WTC11 (cell line): ENCODE measurements around the gene PIK3CB. TPM values are rescaled to one million over a fixed set of nuclear protein-coding genes. Genes with fewer than 3 reads are reported as not detected.

ENCODE experiments used
- ATAC-seq: fragments of 200-7000 bp; cut with Tn5 transposase; 2 replicates; pipeline ENCODE4 v1.10.0; 2021; ENCODE audit warnings: mild to moderate bottlenecking, moderate library complexity
- CTCF ChIA-PET: fragments of 300-600 bp; sonication (Branson Sonifier 250); formaldehyde crosslinking; loops from one replicate; lab custom pipeline; 2021; ENCODE audit warnings: antibody characterized with exemption; lab: Charles Lee
- POLR2A ChIA-PET: fragments of 350-600 bp; sonication (Branson Sonifier 250); formaldehyde crosslinking; loops from one replicate; lab custom pipeline; 2021; ENCODE audit warnings: antibody characterized with exemption; lab: Charles Lee
- DNase-seq: peaks from one replicate; pipeline ENCODE4 v3.0.0; 2021; ENCODE audit warnings: low spot score
- H3K27ac Mint-ChIP-seq: 2 replicates; pipeline ENCODE4 v1.8.0; 2021; ENCODE audit warnings: mixed read lengths
- H3K27me3 Mint-ChIP-seq: 2 replicates; pipeline ENCODE4 v1.8.0; 2021; ENCODE audit warnings: low read depth, mild to moderate bottlenecking, moderate library complexity, mixed read lengths
- H3K36me3 Mint-ChIP-seq: 2 replicates; pipeline ENCODE4 v1.8.0; 2021; ENCODE audit warnings: mixed read lengths
- H3K4me1 Mint-ChIP-seq: 2 replicates; pipeline ENCODE4 v1.8.0; 2022; ENCODE audit warnings: mixed read lengths
- H3K4me3 Mint-ChIP-seq: 2 replicates; pipeline ENCODE4 v1.8.0; 2021; ENCODE audit warnings: mild to moderate bottlenecking, moderate library complexity, mixed read lengths
- H3K9me3 Mint-ChIP-seq: 2 replicates; pipeline ENCODE4 v1.8.0; 2021; ENCODE audit warnings: mixed read lengths
- ELF4 ChIP-seq: sonication (generic); formaldehyde crosslinking; IDR thresholded peaks from 2 replicates; pipeline ENCODE4 v1.8.1; 2022; ENCODE audit warnings: low read depth, mild to moderate bottlenecking, moderate library complexity, missing genetic modification reagents
- NFATC4 ChIP-seq: fragments of 250-450 bp; sonication (Bioruptor Pico); IDR thresholded peaks from 2 replicates; pipeline ENCODE4 v1.9.0; 2021; ENCODE audit warnings: mild to moderate bottlenecking
- NFE2L1 ChIP-seq: sonication (generic); formaldehyde crosslinking; IDR thresholded peaks from 2 replicates; pipeline ENCODE4 v1.8.1; 2023; ENCODE audit warnings: missing genetic modification reagents
- NFYB ChIP-seq: sonication (generic); formaldehyde crosslinking; conservative IDR thresholded peaks from 2 replicates; pipeline ENCODE4 v1.8.0; 2022; ENCODE audit warnings: low read depth, missing genetic modification reagents
- SP1 ChIP-seq: sonication (generic); formaldehyde crosslinking; conservative IDR thresholded peaks from 2 replicates; pipeline ENCODE4 v1.8.1; 2022; ENCODE audit warnings: missing genetic modification reagents
- ZNF232 ChIP-seq: sonication (generic); formaldehyde crosslinking; IDR thresholded peaks from 2 replicates; pipeline ENCODE4 v1.8.0; 2022; ENCODE audit warnings: mild to moderate bottlenecking, missing genetic modification reagents
- ZNF317 ChIP-seq: sonication (generic); formaldehyde crosslinking; IDR thresholded peaks from 2 replicates; pipeline ENCODE4 v1.8.1; 2023; ENCODE audit warnings: low read depth, mild to moderate bottlenecking, moderate library complexity, missing genetic modification reagents, borderline replicate concordance
- ZNF423 ChIP-seq: fragments of 250-450 bp; sonication (Bioruptor Pico); IDR thresholded peaks from 2 replicates; pipeline ENCODE4 v2.1.2; 2022; ENCODE audit warnings: mild to moderate bottlenecking, moderate library complexity
- total RNA-seq: library from RNA; stranded (reverse); gene quantifications from 3 replicates; pipeline ENCODE4 v1.2.3, GENCODE V29; 2021
- TF ChIP-seq, protein P1 (sequence below): sonication (generic); formaldehyde crosslinking; IDR thresholded peaks from 2 replicates; pipeline ENCODE4 v1.8.0; 2023; ENCODE audit warnings: missing genetic modification reagents, mild to moderate bottlenecking, borderline replicate concordance
- TF ChIP-seq, protein P2 (sequence below): sonication (generic); formaldehyde crosslinking; IDR thresholded peaks from 2 replicates; pipeline ENCODE4 v1.8.0; 2022; ENCODE audit warnings: mild to moderate bottlenecking, missing genetic modification reagents
- TF ChIP-seq, protein P3 (sequence below): sonication (generic); formaldehyde crosslinking; IDR thresholded peaks from 2 replicates; pipeline ENCODE4 v1.8.0; 2022; ENCODE audit warnings: missing genetic modification reagents
- TF ChIP-seq, protein P4 (sequence below): sonication (generic); formaldehyde crosslinking; IDR thresholded peaks from 2 replicates; pipeline ENCODE4 v1.8.1; 2023; ENCODE audit warnings: mild to moderate bottlenecking, missing genetic modification reagents, moderate library complexity
- TF ChIP-seq, protein P5 (sequence below): sonication (generic); formaldehyde crosslinking; IDR thresholded peaks from 2 replicates; pipeline ENCODE4 v1.8.1; 2022; ENCODE audit warnings: low read depth, missing genetic modification reagents, borderline replicate concordance
- TF ChIP-seq, protein P6 (sequence below): sonication (generic); formaldehyde crosslinking; IDR thresholded peaks from 2 replicates; pipeline ENCODE4 v1.8.1; 2022; ENCODE audit warnings: mild to moderate bottlenecking, missing genetic modification reagents, moderate library complexity, borderline replicate concordance

PIK3CB gene
- total RNA-seq, 1 experiment from 2014 or later = 36.0 TPM

DNA sequence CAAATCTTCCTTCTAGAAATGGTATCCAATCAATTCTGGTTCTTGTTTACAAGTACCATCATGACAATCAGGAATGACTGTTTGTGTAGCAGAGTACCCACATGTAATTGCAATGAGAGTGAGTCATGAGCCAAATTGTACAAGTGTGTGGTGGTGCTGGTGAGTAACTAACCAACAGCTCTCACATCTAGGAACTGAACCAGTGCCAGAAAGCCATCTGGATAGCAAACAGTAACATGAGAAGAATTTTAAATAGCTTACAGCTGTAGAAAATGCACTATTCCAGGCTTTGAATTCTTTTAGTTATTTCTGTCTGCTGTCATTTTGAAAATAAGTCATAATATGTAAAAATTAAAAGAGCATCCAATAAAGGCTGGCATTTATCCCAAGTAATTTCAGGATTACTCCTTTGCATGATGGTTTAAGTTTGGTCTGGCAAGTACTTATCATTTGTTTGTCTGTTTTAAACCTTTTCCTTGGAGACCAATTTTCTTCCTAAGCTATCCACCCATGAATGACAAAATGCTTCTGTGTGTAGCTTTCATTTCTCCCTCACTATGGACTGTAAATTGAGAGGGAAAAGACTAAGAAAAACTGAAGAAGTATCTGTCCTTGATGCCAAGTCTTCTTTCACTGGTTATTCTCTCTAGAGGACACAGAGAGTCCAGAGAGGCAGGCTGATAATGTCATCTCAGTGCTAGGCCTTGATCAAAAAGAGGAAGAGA, 60.0 kb downstream of the PIK3CB start:
- ChIA-PET CTCF (interaction anchor here (0.9 kb wide), 1 partner anchor 141 kb away, joined by 4 read pairs; no protein-coding TSS in a partner anchor), POLR2A (no interaction called here)
- peak overlapping the region; percentile 76 for H3K27ac Mint-ChIP-seq
- H3K27me3 Mint-ChIP-seq = no peaks in the 10 kb centered on the region
- peaks cover 13% of the 10 kb centered on the region for H3K4me1 Mint-ChIP-seq
- TF ChIP-seq ZNF423 (CRISPR knock-in tag) = no peak
- TF ChIP-seq, protein P1, sequence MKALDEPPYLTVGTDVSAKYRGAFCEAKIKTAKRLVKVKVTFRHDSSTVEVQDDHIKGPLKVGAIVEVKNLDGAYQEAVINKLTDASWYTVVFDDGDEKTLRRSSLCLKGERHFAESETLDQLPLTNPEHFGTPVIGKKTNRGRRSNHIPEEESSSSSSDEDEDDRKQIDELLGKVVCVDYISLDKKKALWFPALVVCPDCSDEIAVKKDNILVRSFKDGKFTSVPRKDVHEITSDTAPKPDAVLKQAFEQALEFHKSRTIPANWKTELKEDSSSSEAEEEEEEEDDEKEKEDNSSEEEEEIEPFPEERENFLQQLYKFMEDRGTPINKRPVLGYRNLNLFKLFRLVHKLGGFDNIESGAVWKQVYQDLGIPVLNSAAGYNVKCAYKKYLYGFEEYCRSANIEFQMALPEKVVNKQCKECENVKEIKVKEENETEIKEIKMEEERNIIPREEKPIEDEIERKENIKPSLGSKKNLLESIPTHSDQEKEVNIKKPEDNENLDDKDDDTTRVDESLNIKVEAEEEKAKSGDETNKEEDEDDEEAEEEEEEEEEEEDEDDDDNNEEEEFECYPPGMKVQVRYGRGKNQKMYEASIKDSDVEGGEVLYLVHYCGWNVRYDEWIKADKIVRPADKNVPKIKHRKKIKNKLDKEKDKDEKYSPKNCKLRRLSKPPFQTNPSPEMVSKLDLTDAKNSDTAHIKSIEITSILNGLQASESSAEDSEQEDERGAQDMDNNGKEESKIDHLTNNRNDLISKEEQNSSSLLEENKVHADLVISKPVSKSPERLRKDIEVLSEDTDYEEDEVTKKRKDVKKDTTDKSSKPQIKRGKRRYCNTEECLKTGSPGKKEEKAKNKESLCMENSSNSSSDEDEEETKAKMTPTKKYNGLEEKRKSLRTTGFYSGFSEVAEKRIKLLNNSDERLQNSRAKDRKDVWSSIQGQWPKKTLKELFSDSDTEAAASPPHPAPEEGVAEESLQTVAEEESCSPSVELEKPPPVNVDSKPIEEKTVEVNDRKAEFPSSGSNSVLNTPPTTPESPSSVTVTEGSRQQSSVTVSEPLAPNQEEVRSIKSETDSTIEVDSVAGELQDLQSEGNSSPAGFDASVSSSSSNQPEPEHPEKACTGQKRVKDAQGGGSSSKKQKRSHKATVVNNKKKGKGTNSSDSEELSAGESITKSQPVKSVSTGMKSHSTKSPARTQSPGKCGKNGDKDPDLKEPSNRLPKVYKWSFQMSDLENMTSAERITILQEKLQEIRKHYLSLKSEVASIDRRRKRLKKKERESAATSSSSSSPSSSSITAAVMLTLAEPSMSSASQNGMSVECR (CRISPR knock-in tag) = no peak
- TF ChIP-seq, protein P2, sequence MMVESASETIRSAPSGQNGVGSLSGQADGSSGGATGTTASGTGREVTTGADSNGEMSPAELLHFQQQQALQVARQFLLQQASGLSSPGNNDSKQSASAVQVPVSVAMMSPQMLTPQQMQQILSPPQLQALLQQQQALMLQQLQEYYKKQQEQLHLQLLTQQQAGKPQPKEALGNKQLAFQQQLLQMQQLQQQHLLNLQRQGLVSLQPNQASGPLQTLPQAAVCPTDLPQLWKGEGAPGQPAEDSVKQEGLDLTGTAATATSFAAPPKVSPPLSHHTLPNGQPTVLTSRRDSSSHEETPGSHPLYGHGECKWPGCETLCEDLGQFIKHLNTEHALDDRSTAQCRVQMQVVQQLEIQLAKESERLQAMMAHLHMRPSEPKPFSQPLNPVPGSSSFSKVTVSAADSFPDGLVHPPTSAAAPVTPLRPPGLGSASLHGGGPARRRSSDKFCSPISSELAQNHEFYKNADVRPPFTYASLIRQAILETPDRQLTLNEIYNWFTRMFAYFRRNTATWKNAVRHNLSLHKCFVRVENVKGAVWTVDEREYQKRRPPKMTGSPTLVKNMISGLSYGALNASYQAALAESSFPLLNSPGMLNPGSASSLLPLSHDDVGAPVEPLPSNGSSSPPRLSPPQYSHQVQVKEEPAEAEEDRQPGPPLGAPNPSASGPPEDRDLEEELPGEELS = no peak
- TF ChIP-seq, protein P3, sequence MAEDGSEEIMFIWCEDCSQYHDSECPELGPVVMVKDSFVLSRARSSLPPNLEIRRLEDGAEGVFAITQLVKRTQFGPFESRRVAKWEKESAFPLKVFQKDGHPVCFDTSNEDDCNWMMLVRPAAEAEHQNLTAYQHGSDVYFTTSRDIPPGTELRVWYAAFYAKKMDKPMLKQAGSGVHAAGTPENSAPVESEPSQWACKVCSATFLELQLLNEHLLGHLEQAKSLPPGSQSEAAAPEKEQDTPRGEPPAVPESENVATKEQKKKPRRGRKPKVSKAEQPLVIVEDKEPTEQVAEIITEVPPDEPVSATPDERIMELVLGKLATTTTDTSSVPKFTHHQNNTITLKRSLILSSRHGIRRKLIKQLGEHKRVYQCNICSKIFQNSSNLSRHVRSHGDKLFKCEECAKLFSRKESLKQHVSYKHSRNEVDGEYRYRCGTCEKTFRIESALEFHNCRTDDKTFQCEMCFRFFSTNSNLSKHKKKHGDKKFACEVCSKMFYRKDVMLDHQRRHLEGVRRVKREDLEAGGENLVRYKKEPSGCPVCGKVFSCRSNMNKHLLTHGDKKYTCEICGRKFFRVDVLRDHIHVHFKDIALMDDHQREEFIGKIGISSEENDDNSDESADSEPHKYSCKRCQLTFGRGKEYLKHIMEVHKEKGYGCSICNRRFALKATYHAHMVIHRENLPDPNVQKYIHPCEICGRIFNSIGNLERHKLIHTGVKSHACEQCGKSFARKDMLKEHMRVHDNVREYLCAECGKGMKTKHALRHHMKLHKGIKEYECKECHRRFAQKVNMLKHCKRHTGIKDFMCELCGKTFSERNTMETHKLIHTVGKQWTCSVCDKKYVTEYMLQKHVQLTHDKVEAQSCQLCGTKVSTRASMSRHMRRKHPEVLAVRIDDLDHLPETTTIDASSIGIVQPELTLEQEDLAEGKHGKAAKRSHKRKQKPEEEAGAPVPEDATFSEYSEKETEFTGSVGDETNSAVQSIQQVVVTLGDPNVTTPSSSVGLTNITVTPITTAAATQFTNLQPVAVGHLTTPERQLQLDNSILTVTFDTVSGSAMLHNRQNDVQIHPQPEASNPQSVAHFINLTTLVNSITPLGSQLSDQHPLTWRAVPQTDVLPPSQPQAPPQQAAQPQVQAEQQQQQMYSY (CRISPR knock-in tag) = no peak
- no peak for TF ChIP-seq ZNF317 (CRISPR knock-in tag)
- no peak for TF ChIP-seq NFATC4 (CRISPR knock-in tag)
- no peak for TF ChIP-seq NFE2L1 (CRISPR knock-in tag)
- TF ChIP-seq, protein P4, sequence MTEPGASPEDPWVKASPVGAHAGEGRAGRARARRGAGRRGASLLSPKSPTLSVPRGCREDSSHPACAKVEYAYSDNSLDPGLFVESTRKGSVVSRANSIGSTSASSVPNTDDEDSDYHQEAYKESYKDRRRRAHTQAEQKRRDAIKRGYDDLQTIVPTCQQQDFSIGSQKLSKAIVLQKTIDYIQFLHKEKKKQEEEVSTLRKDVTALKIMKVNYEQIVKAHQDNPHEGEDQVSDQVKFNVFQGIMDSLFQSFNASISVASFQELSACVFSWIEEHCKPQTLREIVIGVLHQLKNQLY = no peak
- TF ChIP-seq ELF4 (CRISPR knock-in tag) = no peak
- TF ChIP-seq, protein P5, sequence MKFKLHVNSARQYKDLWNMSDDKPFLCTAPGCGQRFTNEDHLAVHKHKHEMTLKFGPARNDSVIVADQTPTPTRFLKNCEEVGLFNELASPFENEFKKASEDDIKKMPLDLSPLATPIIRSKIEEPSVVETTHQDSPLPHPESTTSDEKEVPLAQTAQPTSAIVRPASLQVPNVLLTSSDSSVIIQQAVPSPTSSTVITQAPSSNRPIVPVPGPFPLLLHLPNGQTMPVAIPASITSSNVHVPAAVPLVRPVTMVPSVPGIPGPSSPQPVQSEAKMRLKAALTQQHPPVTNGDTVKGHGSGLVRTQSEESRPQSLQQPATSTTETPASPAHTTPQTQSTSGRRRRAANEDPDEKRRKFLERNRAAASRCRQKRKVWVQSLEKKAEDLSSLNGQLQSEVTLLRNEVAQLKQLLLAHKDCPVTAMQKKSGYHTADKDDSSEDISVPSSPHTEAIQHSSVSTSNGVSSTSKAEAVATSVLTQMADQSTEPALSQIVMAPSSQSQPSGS (CRISPR knock-in tag) = no peak
- TF ChIP-seq, protein P6, sequence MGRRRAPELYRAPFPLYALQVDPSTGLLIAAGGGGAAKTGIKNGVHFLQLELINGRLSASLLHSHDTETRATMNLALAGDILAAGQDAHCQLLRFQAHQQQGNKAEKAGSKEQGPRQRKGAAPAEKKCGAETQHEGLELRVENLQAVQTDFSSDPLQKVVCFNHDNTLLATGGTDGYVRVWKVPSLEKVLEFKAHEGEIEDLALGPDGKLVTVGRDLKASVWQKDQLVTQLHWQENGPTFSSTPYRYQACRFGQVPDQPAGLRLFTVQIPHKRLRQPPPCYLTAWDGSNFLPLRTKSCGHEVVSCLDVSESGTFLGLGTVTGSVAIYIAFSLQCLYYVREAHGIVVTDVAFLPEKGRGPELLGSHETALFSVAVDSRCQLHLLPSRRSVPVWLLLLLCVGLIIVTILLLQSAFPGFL (CRISPR knock-in tag) = no peak
- no peak for TF ChIP-seq ZNF232 (CRISPR knock-in tag)
- no peak for TF ChIP-seq SP1 (CRISPR knock-in tag)
- TF ChIP-seq NFYB (CRISPR knock-in tag) = no peak
- no peak overlapping the region for H3K4me3 Mint-ChIP-seq
- DNase-seq = no peak
- H3K9me3 Mint-ChIP-seq = peaks cover 5% of the 10 kb centered on the region
- peaks cover 12% of the 10 kb centered on the region for H3K36me3 Mint-ChIP-seq
- ATAC-seq = no peak
